Loucy (cell line): ENCODE results near the gene AMOTL1.

Source experiments
- H2AFZ ChIP-seq: fragments of 200-600 bp; sonication (generic); 2 replicates; pipeline ENCODE4 v1.6.0; 2016; ENCODE audit warnings: antibody characterized with exemption, mild to moderate bottlenecking, low read length, moderate library complexity
- H3F3A ChIP-seq: fragments of 200-600 bp; 2 replicates; pipeline ENCODE4 v1.6.0; 2016; ENCODE audit warnings: antibody characterized with exemption, low read depth, mild to moderate bottlenecking
- H3K27me3 ChIP-seq: fragments of 200-600 bp; sonication (generic); 2 replicates; pipeline ENCODE4 v1.6.1; 2014; ENCODE audit warnings: low read length, mild to moderate bottlenecking; ENCODE audit not compliant: insufficient read depth, poor library complexity, severe bottlenecking
- H3K36me3 ChIP-seq: fragments of 200-600 bp; sonication (generic); 2 replicates; pipeline ENCODE4 v1.6.1; 2016; ENCODE audit warnings: low read length; ENCODE audit not compliant: insufficient read depth
- H3K4me1 ChIP-seq: fragments of 200-600 bp; sonication (generic); 2 replicates; pipeline ENCODE4 v1.5.1; 2014; ENCODE audit warnings: low read length, mild to moderate bottlenecking; ENCODE audit not compliant: insufficient read depth, poor library complexity, severe bottlenecking
- H3K4me2 ChIP-seq: fragments of 200-600 bp; sonication (generic); 2 replicates; pipeline ENCODE4 v1.6.0; 2014; ENCODE audit warnings: antibody characterized with exemption, low read length, low read depth, mild to moderate bottlenecking; ENCODE audit not compliant: poor library complexity, severe bottlenecking
- H3K4me3 ChIP-seq: fragments of 200-600 bp; sonication (generic); 2 replicates; pipeline ENCODE4 v1.5.1; 2014; ENCODE audit warnings: low read length, mild to moderate bottlenecking, mixed read lengths; ENCODE audit not compliant: poor library complexity, severe bottlenecking
- H3K79me2 ChIP-seq: fragments of 200-600 bp; sonication (generic); 2 replicates; pipeline ENCODE4 v1.6.1; 2014; ENCODE audit warnings: low read length; ENCODE audit not compliant: insufficient read depth
- H3K9ac ChIP-seq: fragments of 200-600 bp; sonication (generic); 2 replicates; pipeline ENCODE4 v1.6.0; 2014; ENCODE audit warnings: mild to moderate bottlenecking, low read depth, low read length, moderate library complexity; ENCODE audit not compliant: poor library complexity, severe bottlenecking
- H3K9me2 ChIP-seq: fragments of 200-600 bp; sonication (generic); replicated peaks from 2 replicates; pipeline ENCODE4 v1.6.1; 2016; ENCODE audit warnings: low read depth, low read length, mixed read lengths
- H3K9me3 ChIP-seq: fragments of 200-600 bp; sonication (generic); 2 replicates; pipeline ENCODE4 v1.6.1; 2014; ENCODE audit warnings: mild to moderate bottlenecking, antibody characterized with exemption, low read length, low read depth; ENCODE audit not compliant: insufficient read depth
- H4K20me1 ChIP-seq: fragments of 200-600 bp; sonication (generic); 2 replicates; pipeline ENCODE4 v1.6.0; 2014; ENCODE audit warnings: antibody characterized with exemption, low read length, mild to moderate bottlenecking; ENCODE audit not compliant: insufficient read depth, poor library complexity, severe bottlenecking
- CTCF ChIP-seq: fragments of 200-600 bp; sonication (generic); conservative IDR thresholded peaks from 2 replicates; pipeline ENCODE4 v1.5.1; 2014; ENCODE audit warnings: mild to moderate bottlenecking, antibody characterized with exemption, low read length
- EZH2phosphoT487 ChIP-seq: fragments of 200-600 bp; IDR thresholded peaks from 2 replicates; pipeline ENCODE4 v1.6.1; 2018; ENCODE audit warnings: antibody characterized with exemption, mild to moderate bottlenecking, moderate library complexity, borderline replicate concordance

The AMOTL1 gene

GRCh38 chr11:94780432-94780831 lies 12.3 kb downstream of the AMOTL1 start:
- peak overlapping the region; percentile 77 for H3K4me2 ChIP-seq
- H3K9me3 ChIP-seq = no peaks in the 10 kb centered on the region
- peak overlapping the region; percentile 29 for H3K9ac ChIP-seq
- peaks cover 37% of the 10 kb centered on the region for H4K20me1 ChIP-seq
- peaks cover 96% of the 10 kb centered on the region for H3K79me2 ChIP-seq
- TF ChIP-seq EZH2phosphoT487 = no peak
- no peak for TF ChIP-seq CTCF
- H2AFZ ChIP-seq = no peak overlapping the region
- no peaks in the 10 kb centered on the region for H3K36me3 ChIP-seq
- H3K27me3 ChIP-seq = no peaks in the 10 kb centered on the region
- H3K9me2 ChIP-seq = no peaks in the 10 kb centered on the region
- H3K4me1 ChIP-seq = peaks cover 63% of the 10 kb centered on the region
- peaks cover 7% of the 10 kb centered on the region; the same call in 1 of the 2 replicates for H3F3A ChIP-seq
- H3K4me3 ChIP-seq = peak overlapping the region; percentile 69

- H3K36me3 ChIP-seq = no peaks in the 10 kb centered on the region
- peaks cover 40% of the 10 kb centered on the region for H4K20me1 ChIP-seq
- no peak overlapping the region for H3K4me2 ChIP-seq
- H3K4me1 ChIP-seq = peaks cover 52% of the 10 kb centered on the region
- no peak for TF ChIP-seq CTCF
- no peak for TF ChIP-seq EZH2phosphoT487
- H3K4me3 ChIP-seq = no peak overlapping the region
- no peak overlapping the region for H3K9ac ChIP-seq
- peaks cover 7% of the 10 kb centered on the region; the same call in 1 of the 2 replicates for H3F3A ChIP-seq
- H3K9me2 ChIP-seq = no peaks in the 10 kb centered on the region
- H3K9me3 ChIP-seq = no peaks in the 10 kb centered on the region
- H3K79me2 ChIP-seq = peaks cover 93% of the 10 kb centered on the region
- no peak overlapping the region for H2AFZ ChIP-seq
- H3K27me3 ChIP-seq = no peaks in the 10 kb centered on the region
Measured at GRCh38 chr11:94781837-94782236, 13.7 kb downstream of the AMOTL1 start.

GRCh38 chr11:94782446-94782845 lies 14.3 kb downstream of the AMOTL1 start:
- Histone ChIP-seq H3K4me3 (no peak overlapping the region), H3K4me2 (no peak overlapping the region), H3K79me2 (peaks cover 94% of the 10 kb centered on the region), H2AFZ (no peak overlapping the region), H3K9me3 (no peaks in the 10 kb centered on the region), H3K9me2 (no peaks in the 10 kb centered on the region), H3K9ac (no peak overlapping the region), H3F3A (peaks cover 7% of the 10 kb centered on the region; the same call in 1 of the 2 replicates), H3K27me3 (no peaks in the 10 kb centered on the region), H3K36me3 (no peaks in the 10 kb centered on the region), H4K20me1 (peaks cover 38% of the 10 kb centered on the region), H3K4me1 (peaks cover 51% of the 10 kb centered on the region)
- TF ChIP-seq EZH2phosphoT487 (no peak), CTCF (no peak)
